Large intestine (tissue), 3 donors: Measurements from ENCODE around the gene IMP4. TPM values are rescaled to one million over a fixed set of nuclear protein-coding genes. Genes with fewer than 3 reads are reported as not detected.

Experiments used
- DNase-seq, 2 donors: peaks; one replicate each; pipeline versions ENCODE4 v3.0.0 to v3.0.0-alpha.2; 2013
- H3K27ac ChIP-seq: one replicate; pipeline ENCODE4 v1.5.1; 2013; ENCODE audit warnings: low read length
- H3K27me3 ChIP-seq: 2 replicates; pipeline ENCODE4 v1.6.1; 2013; ENCODE audit warnings: low read length; ENCODE audit not compliant: control insufficient read depth, insufficient read depth
- H3K36me3 ChIP-seq: 2 replicates; pipeline ENCODE4 v1.6.1; 2013; ENCODE audit warnings: low read length; ENCODE audit not compliant: control insufficient read depth, insufficient read depth
- H3K4me1 ChIP-seq: one replicate; pipeline ENCODE4 v1.6.1; 2013; ENCODE audit warnings: low read length; ENCODE audit not compliant: control insufficient read depth, insufficient read depth
- H3K4me3 ChIP-seq: one replicate; pipeline ENCODE4 v1.5.1; 2013; ENCODE audit warnings: low read length
- H3K9me3 ChIP-seq: one replicate; pipeline ENCODE4 v1.6.1; 2013; ENCODE audit warnings: mild to moderate bottlenecking, low read depth, low read length, moderate library complexity; ENCODE audit not compliant: control insufficient read depth
- WGBS: methylation state at CpG from one replicate; pipeline ENCODE4 v1.1.5; 2013; ENCODE audit warnings: low lambda C conversion rate; ENCODE audit not compliant: insufficient coverage; 5-methylcytosine and 5-hydroxymethylcytosine counted together
- polyA plus RNA-seq: library from polyadenylated mRNA; unstranded; fragments of 120-200 nt; gene quantifications from one replicate; pipeline ENCODE4 v1.2.1, GENCODE V29; 2013

The IMP4 gene
- polyA plus RNA-seq, 1 donor = 49.4 TPM

DNA sequence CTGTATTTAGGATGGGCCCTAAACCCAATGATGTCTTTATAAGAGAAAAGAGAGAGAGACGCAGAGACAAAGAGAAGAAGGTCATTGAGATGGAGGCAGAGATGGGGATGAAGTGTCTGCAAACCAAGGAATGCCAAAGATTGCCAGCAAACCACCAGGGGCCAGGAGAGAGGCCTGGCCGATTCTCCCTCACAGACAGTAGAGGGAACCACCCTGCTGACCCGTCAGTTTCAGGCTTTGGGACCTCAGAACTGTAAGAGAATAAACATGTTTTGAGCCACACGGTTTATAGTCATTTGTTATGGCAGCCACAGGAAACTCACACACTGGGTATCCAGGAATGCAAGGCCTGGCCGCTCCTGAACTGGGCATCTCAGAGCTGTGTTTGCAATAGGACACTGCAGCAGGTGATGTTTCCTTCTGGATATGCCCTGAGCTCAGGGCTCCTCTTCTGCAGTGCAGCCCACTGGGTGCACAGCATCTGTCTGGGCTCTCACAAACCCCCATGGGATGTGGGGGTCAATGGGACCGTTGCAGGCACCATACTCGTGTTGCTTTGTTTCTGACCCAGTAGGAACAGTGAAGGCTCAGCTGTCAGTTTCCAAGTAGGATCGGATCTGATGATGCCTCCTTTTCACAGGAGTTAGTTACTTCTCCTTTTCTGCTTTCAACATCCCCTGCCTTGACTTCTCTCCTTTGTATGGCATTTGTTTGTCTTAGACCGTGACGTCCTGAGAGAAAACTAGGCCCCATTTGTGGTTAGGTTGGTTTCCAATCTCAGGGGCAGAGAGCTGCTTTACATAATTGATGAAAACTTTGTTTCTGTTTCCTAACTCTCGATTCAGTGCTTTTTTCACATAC lies 34.0 kb downstream of the IMP4 start:
- no peak for DNase-seq
- 100% methylated on average over 1 of the region's 11 CpGs for WGBS
- H3K4me3 ChIP-seq = no peak overlapping the region
- no peaks in the 10 kb centered on the region for H3K9me3 ChIP-seq
- peaks cover 12% of the 10 kb centered on the region for H3K36me3 ChIP-seq
- H3K4me1 ChIP-seq = peaks cover 4% of the 10 kb centered on the region
- no peaks in the 10 kb centered on the region for H3K27me3 ChIP-seq
- H3K27ac ChIP-seq = no peak overlapping the region

DNA sequence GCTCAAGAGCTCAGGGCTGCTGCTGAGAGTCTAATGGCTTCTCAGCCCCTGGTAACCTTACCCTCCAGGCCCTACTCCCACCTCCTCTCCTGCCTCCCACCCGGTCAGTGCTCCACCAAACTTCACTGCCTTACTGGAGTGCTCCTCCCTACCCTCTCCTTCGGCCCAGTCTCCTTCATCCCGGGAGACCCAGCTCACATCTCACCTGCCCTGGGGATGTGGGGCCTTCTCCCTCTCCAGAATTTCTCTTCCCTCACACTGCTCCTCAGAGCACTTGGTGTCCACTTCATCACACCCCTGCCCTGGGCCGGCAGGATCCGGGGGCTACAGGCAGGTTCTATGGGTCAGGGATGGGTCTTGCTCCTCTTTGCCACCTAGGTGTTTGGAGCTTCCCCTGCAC lies 34.8 kb downstream of the IMP4 start:
- H3K36me3 ChIP-seq = peaks cover 12% of the 10 kb centered on the region
- WGBS = no CpG with 5 or more reads among the region's 5 CpGs
- no peaks in the 10 kb centered on the region for H3K27me3 ChIP-seq
- H3K4me1 ChIP-seq = peaks cover 4% of the 10 kb centered on the region
- H3K9me3 ChIP-seq = no peaks in the 10 kb centered on the region
- H3K27ac ChIP-seq = no peak overlapping the region
- no peak overlapping the region for H3K4me3 ChIP-seq
- no peak for DNase-seq

DNA sequence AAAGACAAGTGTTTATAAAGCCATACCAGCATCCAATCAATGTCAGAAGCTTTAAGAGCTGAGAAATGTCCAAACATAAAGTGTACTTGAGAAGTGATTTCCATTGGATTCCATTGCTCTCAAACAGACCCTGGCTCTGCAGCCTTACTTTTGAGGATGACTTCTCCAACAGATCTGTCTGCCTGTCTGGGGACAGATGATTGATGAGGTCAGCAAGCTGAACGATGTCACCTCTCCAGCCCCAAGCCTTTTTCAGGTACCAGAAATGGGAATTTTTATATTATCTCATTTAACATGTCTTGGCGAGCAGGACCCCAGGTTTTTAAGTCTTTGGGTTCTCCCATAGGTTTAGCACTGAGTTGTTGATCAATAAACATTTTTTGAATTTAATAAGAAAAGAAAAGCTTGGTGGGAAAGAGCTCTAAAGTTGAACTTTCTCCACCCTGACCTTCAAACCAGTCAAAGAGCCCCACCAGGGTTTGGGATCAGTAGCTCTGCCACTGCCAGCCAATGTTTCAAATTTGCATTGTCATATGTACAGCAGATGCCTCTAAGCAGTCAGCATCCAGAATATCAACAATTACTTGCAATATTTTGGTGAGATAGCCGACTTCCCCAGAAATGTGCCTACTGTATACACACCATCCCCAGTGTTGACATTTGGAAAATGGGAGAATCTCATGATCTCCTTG lies 35.7 kb downstream of the IMP4 start:
- Histone ChIP-seq H3K4me3 (no peak overlapping the region), H3K9me3 (no peaks in the 10 kb centered on the region), H3K27me3 (no peaks in the 10 kb centered on the region), H3K36me3 (peaks cover 12% of the 10 kb centered on the region), H3K4me1 (no peaks in the 10 kb centered on the region), H3K27ac (no peak overlapping the region)
- DNase-seq = no peak
- no CpG with 5 or more reads among the region's 3 CpGs for WGBS

DNA sequence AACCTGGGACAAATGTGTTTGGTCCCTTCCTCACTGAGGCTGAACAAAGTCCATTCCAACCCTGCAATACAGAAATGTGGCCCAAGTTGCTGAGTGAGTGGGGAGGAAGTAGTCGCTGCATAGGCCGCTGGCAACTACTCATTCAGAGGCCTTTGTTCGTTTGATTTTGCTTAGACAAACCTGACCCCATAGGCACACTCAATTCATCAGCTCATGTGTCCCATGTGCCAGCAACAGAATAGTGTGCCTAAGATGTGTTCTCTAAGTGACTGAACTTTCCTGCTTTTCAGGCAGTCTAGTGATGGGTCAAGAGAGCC lies 36.2 kb downstream of the IMP4 start:
- WGBS = no CpG with 5 or more reads among the region's 3 CpGs
- no peaks in the 10 kb centered on the region for H3K27me3 ChIP-seq
- H3K4me1 ChIP-seq = no peaks in the 10 kb centered on the region
- H3K27ac ChIP-seq = no peak overlapping the region
- peaks cover 12% of the 10 kb centered on the region for H3K36me3 ChIP-seq
- no peak for DNase-seq
- H3K9me3 ChIP-seq = no peaks in the 10 kb centered on the region
- H3K4me3 ChIP-seq = no peak overlapping the region

DNA sequence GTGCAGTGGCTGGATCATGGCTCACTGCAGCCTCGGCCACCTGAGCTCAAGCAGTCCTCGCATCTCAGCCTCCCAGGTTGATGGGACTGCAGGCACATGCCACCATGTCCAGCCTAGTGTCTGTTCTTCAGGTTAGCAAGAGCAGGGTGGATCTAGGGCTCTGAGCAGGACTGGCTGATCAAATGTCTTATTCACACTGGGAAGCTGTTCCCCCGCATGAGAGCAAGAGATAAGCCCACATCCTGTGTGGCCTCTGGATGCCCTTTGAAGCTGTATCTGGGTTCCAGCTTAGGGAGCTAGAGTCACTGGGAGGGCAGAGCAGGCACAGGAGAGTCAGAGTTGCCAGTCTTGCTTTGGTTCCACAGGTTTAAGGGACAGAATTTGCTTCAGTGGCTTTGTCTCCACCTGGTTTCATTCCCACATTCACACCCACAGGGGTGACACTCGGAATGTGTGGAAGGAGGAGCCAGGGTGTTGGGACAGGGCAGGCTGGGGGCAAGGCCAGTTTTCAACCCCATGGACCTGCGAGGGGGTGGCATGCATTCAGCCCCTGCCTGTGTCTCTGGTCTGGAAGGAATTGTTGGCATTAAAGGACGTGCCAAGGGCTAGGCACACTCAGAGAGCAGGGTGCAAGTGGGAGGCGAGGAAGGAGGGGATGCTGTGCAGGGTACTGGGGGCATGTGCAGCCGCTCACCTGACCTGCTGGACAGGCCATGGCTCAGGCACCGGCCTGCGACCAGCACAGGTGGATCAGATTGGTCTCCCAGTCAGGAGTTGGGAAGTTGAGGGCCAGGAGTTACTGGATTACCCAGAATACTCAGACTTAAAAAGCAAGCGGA lies 37.6 kb downstream of the IMP4 start:
- WGBS = 83% methylated on average over 1 of the region's 11 CpGs
- peaks cover 12% of the 10 kb centered on the region for H3K36me3 ChIP-seq
- H3K4me3 ChIP-seq = no peak overlapping the region
- DNase-seq = no peak
- no peak overlapping the region for H3K27ac ChIP-seq
- H3K27me3 ChIP-seq = no peaks in the 10 kb centered on the region
- H3K4me1 ChIP-seq = no peaks in the 10 kb centered on the region
- no peaks in the 10 kb centered on the region for H3K9me3 ChIP-seq

DNA sequence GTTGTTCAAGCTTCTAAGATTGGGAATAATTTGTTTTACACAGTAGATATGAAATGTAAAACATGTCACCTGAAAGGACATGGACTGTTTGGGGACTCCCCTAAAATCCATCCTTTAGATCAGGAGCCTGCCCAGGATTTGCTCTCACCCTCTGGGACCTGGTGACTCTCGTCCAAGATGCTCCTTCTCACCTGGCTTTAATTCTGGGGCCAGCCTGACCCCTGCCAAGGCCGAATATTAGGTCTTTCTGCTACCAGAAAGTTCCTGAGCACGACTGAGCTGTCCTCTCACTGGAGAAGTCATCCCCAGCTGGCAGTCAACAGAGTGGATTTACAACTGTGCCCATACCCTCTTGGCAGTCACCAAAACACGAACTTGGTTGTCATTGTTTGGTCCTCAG lies 38.4 kb downstream of the IMP4 start:
- Histone ChIP-seq H3K27ac (no peak overlapping the region), H3K36me3 (peaks cover 9% of the 10 kb centered on the region), H3K27me3 (no peaks in the 10 kb centered on the region), H3K4me1 (no peaks in the 10 kb centered on the region), H3K4me3 (no peak overlapping the region), H3K9me3 (no peaks in the 10 kb centered on the region)
- DNase-seq = no peak
- no CpG with 5 or more reads among the region's 4 CpGs for WGBS

DNA sequence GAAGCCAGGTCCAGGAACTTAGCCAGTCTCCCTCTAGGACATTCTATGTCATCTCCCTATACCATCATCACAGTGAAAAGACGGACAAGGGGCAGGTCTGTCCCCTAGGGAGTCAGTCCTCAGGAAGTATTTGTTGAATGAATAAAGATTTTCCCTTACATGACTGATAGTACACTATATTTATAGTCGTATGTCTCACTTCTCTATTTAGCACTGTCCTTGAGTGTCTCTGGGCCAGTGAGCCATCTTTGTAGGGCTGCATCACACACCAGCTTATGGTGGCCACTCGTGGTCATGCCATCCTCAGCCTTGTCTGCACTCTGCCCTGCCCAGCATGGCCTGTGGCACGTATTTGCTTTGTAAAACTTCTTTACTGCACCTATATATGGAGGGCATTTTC lies 38.9 kb downstream of the IMP4 start:
- no peak for DNase-seq
- WGBS = no CpG with 5 or more reads among the region's 4 CpGs
- no peaks in the 10 kb centered on the region for H3K27me3 ChIP-seq
- no peak overlapping the region for H3K4me3 ChIP-seq
- H3K9me3 ChIP-seq = no peaks in the 10 kb centered on the region
- H3K36me3 ChIP-seq = peaks cover 8% of the 10 kb centered on the region
- H3K27ac ChIP-seq = no peak overlapping the region
- no peaks in the 10 kb centered on the region for H3K4me1 ChIP-seq

DNA sequence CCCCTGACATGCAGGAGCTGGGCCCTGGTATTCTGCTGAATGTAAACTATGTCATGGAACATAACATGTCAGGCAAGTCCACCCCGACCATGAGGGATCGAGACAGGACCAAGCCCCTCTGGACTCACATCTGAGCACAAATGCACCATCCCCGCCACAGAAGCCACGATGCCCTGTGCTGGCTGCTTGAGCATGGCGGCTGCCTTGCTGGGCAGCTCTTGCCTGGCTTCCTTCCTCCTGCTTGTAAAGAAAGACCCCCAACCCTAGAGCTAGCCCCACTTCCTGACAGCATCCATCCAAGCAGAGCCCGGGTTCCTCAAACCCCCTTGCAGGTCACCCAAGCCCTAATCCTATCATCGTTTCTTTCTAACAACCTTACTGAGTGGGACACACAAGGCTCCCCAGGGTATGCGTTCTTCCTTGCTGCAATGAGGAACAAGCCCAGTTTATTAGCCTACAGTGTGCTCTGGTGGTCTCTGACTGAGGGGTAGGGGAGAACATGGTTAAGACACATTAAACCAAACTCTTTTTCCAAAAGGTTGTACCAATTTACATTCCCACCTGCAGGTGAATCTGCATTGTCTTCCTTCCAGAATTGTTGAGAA lies 39.7 kb downstream of the IMP4 start:
- Histone ChIP-seq H3K4me3 (no peak overlapping the region), H3K27ac (no peak overlapping the region), H3K4me1 (no peaks in the 10 kb centered on the region), H3K27me3 (no peaks in the 10 kb centered on the region), H3K9me3 (no peaks in the 10 kb centered on the region), H3K36me3 (peaks cover 5% of the 10 kb centered on the region)
- no peak for DNase-seq
- WGBS = no CpG with 5 or more reads among the region's 8 CpGs

DNA sequence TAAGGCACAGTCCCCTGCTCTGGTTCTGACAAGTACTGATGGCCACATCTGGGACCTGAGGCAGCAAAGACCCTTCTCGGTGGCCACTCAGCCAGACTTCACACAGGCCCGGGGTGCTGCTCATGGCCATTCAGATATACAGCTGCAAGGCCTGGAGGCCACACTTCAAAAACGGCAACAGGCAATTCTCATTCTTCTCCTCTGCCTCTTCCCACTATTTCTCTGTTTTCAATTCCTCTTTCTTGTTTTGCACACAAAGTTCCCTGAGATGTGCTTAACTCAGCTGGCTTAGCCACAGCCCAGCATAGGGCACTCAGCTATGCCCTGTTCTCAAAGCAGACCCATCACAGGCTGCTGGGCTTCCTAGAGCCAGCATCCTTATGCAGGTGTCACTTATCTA lies 43.0 kb downstream of the IMP4 start:
- Histone ChIP-seq H3K4me3 (no peak overlapping the region), H3K9me3 (no peaks in the 10 kb centered on the region), H3K27me3 (no peaks in the 10 kb centered on the region), H3K4me1 (peaks cover 4% of the 10 kb centered on the region), H3K27ac (no peak overlapping the region), H3K36me3 (peaks cover 2% of the 10 kb centered on the region)
- no peak for DNase-seq
- WGBS = 80% methylated on average over 1 of the region's 3 CpGs

DNA sequence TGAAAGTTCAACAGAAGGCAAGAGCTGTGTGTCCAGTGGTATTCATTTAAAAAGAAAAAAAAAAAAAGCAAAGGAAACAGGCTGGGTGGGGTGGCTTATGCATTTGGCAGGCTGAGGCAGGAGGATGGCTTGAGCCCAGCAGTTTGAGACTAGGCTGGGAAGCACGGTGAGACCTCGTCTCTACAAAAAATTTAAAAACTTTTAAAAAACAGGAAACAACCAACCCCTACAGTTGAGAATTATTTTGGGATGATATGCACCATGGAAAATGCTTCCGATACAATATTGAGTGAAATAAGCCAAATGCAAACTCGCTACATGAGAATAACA lies 44.3 kb downstream of the IMP4 start:
- DNase-seq = no peak
- Histone ChIP-seq H3K27me3 (no peaks in the 10 kb centered on the region), H3K27ac (no peak overlapping the region), H3K4me1 (peaks cover 6% of the 10 kb centered on the region), H3K36me3 (no peaks in the 10 kb centered on the region), H3K4me3 (no peak overlapping the region), H3K9me3 (no peaks in the 10 kb centered on the region)
- 100% methylated on average over 2 of the region's 4 CpGs for WGBS
